ENCODE measurements around the gene P2RX6. TPM values are rescaled to one million over a fixed set of nuclear protein-coding genes. Genes with fewer than 3 reads are reported as not detected.

Gene P2RX6
- total RNA-seq, 8 experiments from 2014 or later, result 0.54 to 7.7 (median 1.1) TPM

- WGBS, 10 experiments, result 0 to 80% (median 59%) methylated on average over 2 to 3 of the region's 16 CpGs; no CpG with 5 or more reads in 7 of the 10 experiments
- Histone ChIP-seq H3K27ac (peak overlapping the region in 1 of 2 donors; percentile 44), H3K4me3 (no peak overlapping the region), H3K4me1 (replicated peaks in 1 of 2) (peaks cover 0 to 3% of the 10 kb centered on the region in 2 donors)
- in situ Hi-C loops (cut with MboI; ENCODE audit: low pct_unique_long_range_greater_than_20kb in 2 of 9, low sequenced_read_pairs in 9 of 9, unreplicated experiment in 9 of 9), result no loop called here
- ATAC-seq (replicated peaks in 6 of 8), result no peak
Observed at GRCh38 chr22:20974336-20974955, 40.5 kb upstream of the P2RX6 start.

GRCh38 chr22:20975541-20976290 is 39.2 kb upstream of the P2RX6 start:
- in situ Hi-C loops (cut with MboI; ENCODE audit: low pct_unique_long_range_greater_than_20kb in 2 of 9, low sequenced_read_pairs in 9 of 9, unreplicated experiment in 9 of 9), result no loop called here
- WGBS, 10 experiments, result 27 to 93% (median 66%) methylated on average over 1 to 8 of the region's 14 CpGs; no CpG with 5 or more reads in 4 of the 10 experiments
- ATAC-seq (replicated peaks in 6 of 8), result no peak
- Histone ChIP-seq H3K4me1 (replicated peaks in 1 of 2) (peaks cover 5 to 15% of the 10 kb centered on the region in 2 donors), H3K4me3 (no peak overlapping the region), H3K27ac (peak overlapping the region in 1 of 2 donors; percentile 25)

- H3K4me3 ChIP-seq, result no peak overlapping the region
- H3K27ac ChIP-seq, result no peak overlapping the region
- in situ Hi-C loops (cut with MboI; ENCODE audit: low pct_unique_long_range_greater_than_20kb in 2 of 9, low sequenced_read_pairs in 9 of 9, unreplicated experiment in 9 of 9), result no loop called here
- no peak for ATAC-seq (replicated peaks in 6 of 8)
- 86 to 100% methylated on average over 1 of the region's 24 CpGs; no CpG with 5 or more reads in 8 of the 10 experiments for WGBS, 10 experiments
- peaks cover 12 to 22% of the 10 kb centered on the region in 2 donors for H3K4me1 ChIP-seq (replicated peaks in 1 of 2)
Observed at GRCh38 chr22:20976291-20976877, 38.6 kb upstream of the P2RX6 start.

GRCh38 chr22:20977019-20977418 is 37.9 kb upstream of the P2RX6 start:
- WGBS, 10 experiments, result 20 to 77% (median 60%) methylated on average over 1 to 6 of the region's 11 CpGs; no CpG with 5 or more reads in 6 of the 10 experiments
- no peak for ATAC-seq (replicated peaks in 6 of 8)
- H3K4me3 ChIP-seq, result no peak overlapping the region
- peaks cover 13 to 23% of the 10 kb centered on the region in 2 donors for H3K4me1 ChIP-seq (replicated peaks in 1 of 2)
- in situ Hi-C loops (cut with MboI; ENCODE audit: low pct_unique_long_range_greater_than_20kb in 2 of 9, low sequenced_read_pairs in 9 of 9, unreplicated experiment in 9 of 9), result no loop called here
- no peak overlapping the region for H3K27ac ChIP-seq

GRCh38 chr22:20977516-20978170 is 37.3 kb upstream of the P2RX6 start:
- in situ Hi-C loops (cut with MboI; ENCODE audit: low pct_unique_long_range_greater_than_20kb in 2 of 9, low sequenced_read_pairs in 9 of 9, unreplicated experiment in 9 of 9), result no loop called here
- ATAC-seq (replicated peaks in 6 of 8), result no peak
- WGBS, 10 experiments, result 48 to 83% (median 70%) methylated on average over 1 to 7 of the region's 17 CpGs; no CpG with 5 or more reads in 3 of the 10 experiments
- Histone ChIP-seq H3K27ac (no peak overlapping the region), H3K4me3 (no peak overlapping the region), H3K4me1 (replicated peaks in 1 of 2) (peaks cover 13 to 23% of the 10 kb centered on the region in 2 donors)

- Histone ChIP-seq H3K27ac (no peak overlapping the region), H3K4me1 (replicated peaks in 1 of 2) (peaks cover 19 to 28% of the 10 kb centered on the region in 2 donors), H3K4me3 (no peak overlapping the region)
- in situ Hi-C loops (cut with MboI; ENCODE audit: low pct_unique_long_range_greater_than_20kb in 2 of 9, low sequenced_read_pairs in 9 of 9, unreplicated experiment in 9 of 9), result no loop called here
- WGBS, 10 experiments, result 0 to 100% (median 67%) methylated on average over 1 of the region's 2 CpGs; no CpG with 5 or more reads in 5 of the 10 experiments
- no peak for ATAC-seq (replicated peaks in 6 of 8)
Observed at GRCh38 chr22:20978419-20978818, 36.5 kb upstream of the P2RX6 start.

- peaks cover 19 to 30% of the 10 kb centered on the region in 2 donors for H3K4me1 ChIP-seq (replicated peaks in 1 of 2)
- H3K27ac ChIP-seq, result peak overlapping the region in 1 of 2 donors; percentile 56
- peak in 6 of 8 experiments; percentile 10 to 64 (median 40) for ATAC-seq (replicated peaks in 6 of 8)
- no peak overlapping the region for H3K4me3 ChIP-seq
- WGBS, 10 experiments, result 0 to 95% (median 37%) methylated on average over 4 to 11 of the region's 39 CpGs; no CpG with 5 or more reads in 6 of the 10 experiments
- in situ Hi-C loops (cut with MboI; ENCODE audit: low pct_unique_long_range_greater_than_20kb in 2 of 9, low sequenced_read_pairs in 9 of 9, unreplicated experiment in 9 of 9), result no loop called here
Observed at GRCh38 chr22:20979243-20979809, 35.6 kb upstream of the P2RX6 start.

- Histone ChIP-seq H3K27ac (peak overlapping the region in 1 of 2 donors; percentile 38), H3K4me1 (replicated peaks in 1 of 2) (peaks cover 19 to 30% of the 10 kb centered on the region in 2 donors), H3K4me3 (no peak overlapping the region)
- WGBS, 10 experiments, result 60 to 70% methylated on average over 1 to 4 of the region's 13 CpGs; no CpG with 5 or more reads in 8 of the 10 experiments
- no peak for ATAC-seq (replicated peaks in 6 of 8)
- in situ Hi-C loops (cut with MboI; ENCODE audit: low pct_unique_long_range_greater_than_20kb in 2 of 9, low sequenced_read_pairs in 9 of 9, unreplicated experiment in 9 of 9), result no loop called here
Observed at GRCh38 chr22:20979940-20980453, 35.0 kb upstream of the P2RX6 start.

- no peak for ATAC-seq (replicated peaks in 6 of 8)
- 47 to 100% (median 81%) methylated on average over 1 to 4 of the region's 4 CpGs; no CpG with 5 or more reads in 5 of the 10 experiments for WGBS, 10 experiments
- Histone ChIP-seq H3K27ac (peak overlapping the region in 1 of 2 donors; percentile 98), H3K4me1 (replicated peaks in 1 of 2) (peaks cover 19 to 30% of the 10 kb centered on the region in 2 donors), H3K4me3 (no peak overlapping the region)
- in situ Hi-C loops (cut with MboI; ENCODE audit: low pct_unique_long_range_greater_than_20kb in 2 of 9, low sequenced_read_pairs in 9 of 9, unreplicated experiment in 9 of 9), result no loop called here
Observed at GRCh38 chr22:20980523-20980922, 34.4 kb upstream of the P2RX6 start.

- in situ Hi-C loops (cut with MboI; ENCODE audit: low pct_unique_long_range_greater_than_20kb in 2 of 9, low sequenced_read_pairs in 9 of 9, unreplicated experiment in 9 of 9), result no loop called here
- H3K27ac ChIP-seq, result peak overlapping the region; percentile 97 to 98
- 0 to 80% (median 33%) methylated on average over 1 to 8 of the region's 10 CpGs; no CpG with 5 or more reads in 3 of the 10 experiments for WGBS, 10 experiments
Observed at GRCh38 chr22:20980938-20981722, 33.8 kb upstream of the P2RX6 start.

GRCh38 chr22:20981787-20982562 is 33.0 kb upstream of the P2RX6 start, which contains the start of gene LZTR1:
Gene LZTR1 (plus strand): TSS chr22:20982297. CDS start chr22:20982372, 75 bp downstream.
- Histone ChIP-seq H3K27ac (peak within 1 kb of the TSS; percentile 97 to 98), H3K4me3 (peak within 1 kb of the TSS; percentile 72 to 86 (median 84)), H3K4me1 (replicated peaks in 1 of 2) (peaks cover 19 to 30% of the 10 kb centered on the region in 2 donors)
- WGBS, 10 experiments, result 0 to 2% (median 0%) methylated on average over 1 to 26 of the region's 87 CpGs; no CpG with 5 or more reads in 5 of the 10 experiments
- peak; percentile 78 to 94 (median 90) for ATAC-seq (replicated peaks in 6 of 8)
- in situ Hi-C loops (cut with MboI; ENCODE audit: low pct_unique_long_range_greater_than_20kb in 2 of 9, low sequenced_read_pairs in 9 of 9, unreplicated experiment in 9 of 9), result no loop called here

More at GRCh38 chr22:20980938-20981722, 33.8 kb upstream of the P2RX6 start:
- Histone ChIP-seq H3K4me1 (replicated peaks in 1 of 2) (peaks cover 19 to 30% of the 10 kb centered on the region in 2 donors), H3K4me3 (peak overlapping the region; percentile 72 to 86 (median 84))
- no peak for ATAC-seq (replicated peaks in 6 of 8)

Measured in motor neuron (in vitro differentiated cells).